AG08395 (cell line): ENCODE measurements around the gene RARS2.

Source experiments
- DNase-seq: peaks from one replicate; pipeline ENCODE4 v3.0.0; 2012; ENCODE audit warnings: mixed read lengths, low spot score

RARS2 gene

GRCh38 chr6:87573307-87574024, 16.3 kb downstream of the RARS2 start:
- no peak for DNase-seq

GRCh38 chr6:87572883-87573282, 16.9 kb downstream of the RARS2 start:
- DNase-seq, result no peak

GRCh38 chr6:87572021-87572420, 17.8 kb downstream of the RARS2 start:
- no peak for DNase-seq

- DNase-seq, result no peak
Observed at GRCh38 chr6:87561017-87561416, 28.8 kb downstream of the RARS2 start.

GRCh38 chr6:87558446-87558845, 31.3 kb downstream of the RARS2 start:
- DNase-seq, result no peak

DNA sequence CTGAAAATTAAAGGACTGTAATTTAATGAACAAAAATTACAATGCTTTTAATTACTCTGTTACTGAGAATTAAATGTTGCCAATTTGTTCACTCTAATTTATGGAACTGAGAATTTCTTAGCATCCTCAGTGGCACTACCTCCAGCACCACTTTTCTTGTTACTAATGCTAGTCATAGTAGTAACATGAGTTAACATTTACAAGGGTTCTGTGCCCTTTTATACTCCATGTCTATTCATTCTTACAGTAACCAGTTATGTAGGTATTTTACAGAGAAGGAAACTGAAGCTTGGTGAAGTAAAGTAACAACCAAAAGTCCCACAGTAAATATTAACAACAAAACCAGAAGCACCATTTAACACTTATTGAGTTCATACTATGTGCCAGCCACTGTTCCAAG, 34.3 kb downstream of the RARS2 start:
- DNase-seq, result no peak

- no peak for DNase-seq
Observed at GRCh38 chr6:87553159-87553765, 36.5 kb downstream of the RARS2 start.

- DNase-seq, result no peak
Observed at GRCh38 chr6:87551799-87552198, 38.0 kb downstream of the RARS2 start.

DNA sequence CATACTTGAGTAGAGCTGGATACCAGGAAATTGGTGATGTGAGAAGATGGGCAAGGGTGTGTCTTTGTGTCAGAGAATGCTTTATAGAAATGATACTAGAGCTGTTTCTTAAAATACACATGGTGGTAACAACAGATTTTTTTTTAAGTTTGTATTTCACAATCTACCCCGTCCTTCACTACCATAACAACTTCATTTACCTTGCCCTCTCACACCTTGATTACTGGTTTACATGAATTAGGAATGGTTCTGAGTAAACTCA, 45.4 kb downstream of the RARS2 start:
- DNase-seq, result no peak

GRCh38 chr6:87543696-87544473, 45.9 kb downstream of the RARS2 start:
- DNase-seq, result no peak

- no peak for DNase-seq
Observed at GRCh38 chr6:87541744-87542143, 48.0 kb downstream of the RARS2 start.

- no peak for DNase-seq
Observed at GRCh38 chr6:87541041-87541440, 48.7 kb downstream of the RARS2 start.

DNA sequence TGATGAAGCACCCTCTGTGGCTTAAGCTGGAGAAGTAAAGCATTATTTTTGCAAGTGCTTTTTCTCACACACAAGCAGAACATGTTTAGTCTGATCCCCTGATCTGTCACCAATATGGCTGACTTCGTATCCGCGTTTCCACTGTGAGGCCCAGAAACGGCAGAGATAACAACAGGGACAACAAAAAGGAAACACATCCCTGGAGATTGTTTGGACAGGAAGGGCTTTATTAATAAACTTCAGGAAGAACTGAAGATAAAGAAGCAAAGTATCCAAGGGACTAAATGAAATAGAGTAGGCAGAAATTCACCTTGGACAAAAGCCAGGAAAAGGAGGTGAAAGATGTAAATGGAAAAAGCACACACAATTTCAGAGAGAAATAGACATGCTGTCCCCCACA, 49.2 kb downstream of the RARS2 start:
- DNase-seq, result no peak

DNA sequence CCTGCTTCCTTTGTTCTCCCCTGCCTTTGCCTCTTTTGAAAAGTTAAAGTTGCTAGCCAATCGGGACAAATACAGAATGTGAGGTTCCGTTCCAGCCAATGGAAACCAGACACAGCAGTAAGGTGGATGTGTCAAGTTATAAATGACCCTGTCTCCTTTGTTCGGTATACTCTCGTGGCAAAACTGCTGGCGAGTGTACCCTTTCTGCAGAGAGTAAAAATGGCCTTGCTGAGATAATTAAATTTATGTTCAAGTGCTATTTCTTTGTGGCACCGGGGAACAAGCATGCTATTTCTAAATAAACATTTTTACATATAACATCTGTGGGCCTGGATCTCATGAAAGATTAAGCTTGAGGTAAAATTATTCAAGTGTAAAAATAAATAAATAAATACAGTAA, 50.2 kb downstream of the RARS2 start:
- DNase-seq, result no peak

DNA sequence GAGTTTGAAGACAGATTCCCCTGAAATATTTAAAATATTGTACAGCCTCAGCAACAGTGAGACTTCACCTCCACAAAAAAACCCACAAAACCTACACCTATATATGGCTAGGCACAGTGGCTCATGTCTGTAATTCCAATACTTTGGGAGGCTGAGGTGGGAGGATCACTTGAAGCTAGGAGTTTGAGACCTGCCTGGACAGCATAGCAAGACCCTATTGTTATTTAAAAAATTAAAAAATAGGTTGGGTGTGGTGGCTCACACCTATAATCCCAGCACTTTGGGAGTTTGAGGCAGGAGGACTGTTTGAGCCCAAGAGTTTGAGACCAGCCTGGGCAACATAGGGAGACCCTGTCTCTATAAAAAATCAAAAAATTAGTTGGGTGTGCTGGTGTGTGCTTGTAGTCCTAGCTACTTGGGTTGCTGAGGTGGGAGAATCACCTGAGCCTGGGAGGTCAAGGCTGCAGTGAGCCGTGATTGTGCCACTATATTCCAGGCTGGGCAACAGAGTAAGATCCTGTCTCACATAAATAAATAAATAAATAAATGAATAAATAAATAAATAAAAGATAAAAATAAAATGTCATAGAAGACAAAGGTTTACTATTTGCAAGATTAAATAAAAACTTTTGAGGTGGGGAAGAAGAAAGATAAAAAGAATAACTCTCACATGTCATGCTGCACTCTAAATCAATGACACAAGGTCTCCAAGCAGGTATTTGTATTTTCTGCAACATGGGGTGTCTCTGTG, 51.1 kb downstream of the RARS2 start:
- no peak for DNase-seq

DNA sequence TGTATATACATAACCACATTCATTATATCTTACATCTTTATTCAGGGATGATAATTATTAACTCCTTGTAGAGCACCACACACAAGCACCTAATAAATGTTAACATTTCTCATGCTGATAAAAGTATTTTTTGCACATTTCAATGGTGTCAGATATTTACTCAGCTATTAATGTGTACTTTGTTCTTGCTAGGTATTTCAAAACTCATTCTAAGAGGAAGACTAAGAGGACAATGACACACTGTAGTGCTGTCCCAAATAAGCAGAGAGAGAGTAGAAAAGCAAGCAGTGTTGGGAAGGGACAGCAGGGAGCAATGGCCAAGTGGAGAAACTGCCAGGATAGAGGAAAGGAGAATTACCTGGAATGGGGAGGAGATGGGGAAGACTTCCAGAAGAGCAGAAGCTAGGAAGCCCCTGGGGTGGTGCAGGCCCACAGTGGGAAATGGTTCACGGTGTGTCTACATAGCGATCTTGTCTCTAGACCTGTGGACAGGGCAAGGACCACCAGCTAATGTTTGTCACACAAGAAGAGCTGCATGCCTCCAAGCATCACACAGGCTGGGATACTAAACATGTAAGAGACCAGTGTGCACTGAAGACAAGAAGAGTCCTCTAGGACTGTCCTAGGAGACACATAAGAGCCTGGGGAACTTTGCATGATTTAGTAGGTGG, 55.3 kb downstream of the RARS2 start:
- DNase-seq, result no peak

GRCh38 chr6:87529221-87529620, 60.6 kb downstream of the RARS2 start:
- no peak for DNase-seq

GRCh38 chr6:87522686-87523085, 67.1 kb downstream of the RARS2 start:
- DNase-seq, result no peak

GRCh38 chr6:87518453-87518852, 71.3 kb downstream of the RARS2 start:
- no peak for DNase-seq

DNA sequence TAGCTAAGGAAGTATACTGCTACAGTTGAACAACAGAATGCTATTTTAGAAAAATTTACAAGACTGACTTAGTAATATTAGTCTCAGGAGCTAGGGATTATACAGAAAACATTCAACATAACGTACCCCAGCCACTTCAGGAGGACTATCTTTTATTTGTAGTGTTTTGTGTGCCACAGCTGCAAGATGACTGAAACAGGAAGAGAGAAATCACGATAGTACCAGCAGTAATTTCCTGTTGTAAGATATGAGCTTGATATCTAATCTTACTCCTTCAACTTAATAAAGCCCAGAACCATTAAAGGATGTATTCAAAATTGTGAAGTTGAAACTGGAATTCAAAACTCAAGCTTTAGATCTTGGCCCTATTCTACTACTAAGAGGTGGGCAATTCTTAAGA, 75.0 kb downstream of the RARS2 start:
- no peak for DNase-seq

DNA sequence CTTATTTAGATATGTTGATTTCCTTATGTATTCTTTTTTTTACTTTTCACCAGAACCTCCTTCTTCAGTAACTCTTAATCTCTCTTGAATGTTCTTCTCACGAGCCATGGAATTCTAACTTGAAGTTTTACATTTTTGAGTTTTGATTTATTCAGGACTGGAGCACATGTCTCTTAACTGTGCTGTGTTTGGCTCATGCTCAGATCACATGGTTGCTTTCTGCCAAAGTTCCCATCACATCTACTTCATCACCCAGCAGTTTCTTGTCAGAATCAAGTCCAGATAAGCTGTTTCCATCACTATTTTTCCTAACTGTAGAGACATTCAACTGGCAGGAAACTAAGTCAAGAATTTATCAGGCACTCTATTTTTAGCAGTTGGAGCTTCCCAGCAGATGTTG, 85.3 kb downstream of the RARS2 start:
- no peak for DNase-seq
